HL-60 (cell line): ENCODE results near the gene UGDH.

Source experiments
- DNase-seq, 2 experiments: peaks; one replicate each; pipeline ENCODE4 v3.0.0-alpha.2; 2010 to 2020; ENCODE audit warnings: low read depth in 1 of 2, low spot score in 1 of 2
- H3K27ac ChIP-seq: fragments of 250-450 bp; sonication (Bioruptor Pico); replicated peaks from 2 replicates; pipeline ENCODE4 v1.5.1; 2020; ENCODE audit warnings: mild to moderate bottlenecking, moderate library complexity
- H3K27me3 ChIP-seq: fragments of 250-450 bp; sonication (Bioruptor Pico); 2 replicates; pipeline ENCODE4 v1.5.1; 2021; ENCODE audit warnings: mild to moderate bottlenecking, moderate library complexity; ENCODE audit not compliant: insufficient read depth, poor library complexity, severe bottlenecking
- H3K4me3 ChIP-seq: replicated peaks from 2 replicates; pipeline ENCODE4 v1.5.1; 2011; ENCODE audit warnings: mild to moderate bottlenecking, control low read depth, low read length; ENCODE audit not compliant: insufficient read depth
- CTCF ChIP-seq: IDR thresholded peaks from one replicate; pipeline ENCODE4 v1.5.1; 2011; ENCODE audit warnings: low read length, control low read depth, inconsistent platforms; ENCODE audit not compliant: insufficient read depth
- GABPA ChIP-seq: IDR thresholded peaks from 2 replicates; pipeline ENCODE4 v1.6.1; 2012; ENCODE audit warnings: low read depth
- POLR2AphosphoS5 ChIP-seq: IDR thresholded peaks from 2 replicates; pipeline ENCODE4 v1.6.1; 2012; ENCODE audit warnings: low read depth
- REST ChIP-seq: IDR thresholded peaks from 2 replicates; pipeline ENCODE4 v1.6.1; 2012; ENCODE audit warnings: low read depth; ENCODE audit not compliant: insufficient replicate concordance
- SPI1 ChIP-seq: IDR thresholded peaks from 2 replicates; pipeline ENCODE4 v1.6.1; 2012; ENCODE audit warnings: low read depth, mild to moderate bottlenecking, borderline replicate concordance

Gene UGDH

GRCh38 chr4:39456946-39457763 is 70.1 kb downstream of the UGDH start:
- no peaks in the 10 kb centered on the region for H3K27me3 ChIP-seq
- no peak for TF ChIP-seq POLR2AphosphoS5
- no peak for TF ChIP-seq CTCF
- peak; percentile 67; the same call in 1 of the 2 replicates for TF ChIP-seq SPI1
- no peak for TF ChIP-seq REST
- no peak for TF ChIP-seq GABPA
- H3K27ac ChIP-seq = peak overlapping the region; percentile 88
- DNase-seq = no peak
- peak overlapping the region; percentile 68 for H3K4me3 ChIP-seq

- Histone ChIP-seq H3K27me3 (no peaks in the 10 kb centered on the region), H3K27ac (no peak overlapping the region), H3K4me3 (no peak overlapping the region)
- TF ChIP-seq REST (no peak), POLR2AphosphoS5 (no peak), GABPA (no peak), SPI1 (no peak), CTCF (no peak)
- no peak for DNase-seq
Observed at GRCh38 chr4:39455486-39455885, 71.8 kb downstream of the UGDH start.

- no peak for TF ChIP-seq POLR2AphosphoS5
- TF ChIP-seq REST = no peak
- no peak for TF ChIP-seq GABPA
- no peak for TF ChIP-seq SPI1
- no peak for TF ChIP-seq CTCF
- H3K27ac ChIP-seq = no peak overlapping the region
- H3K27me3 ChIP-seq = no peaks in the 10 kb centered on the region
- no peak overlapping the region for H3K4me3 ChIP-seq
- DNase-seq = no peak
Observed at GRCh38 chr4:39453738-39454137, 73.5 kb downstream of the UGDH start.
